OCI-LY7 (cell line): ENCODE measurements around the gene NAALADL2. TPM values are rescaled to one million over a fixed set of nuclear protein-coding genes. Genes with fewer than 3 reads are reported as not detected.

Experiments used
- BruUV-seq: library from RNA; stranded (reverse); fragments of 400-500 nt; replicated peaks from 2 replicates; lab custom pipeline; 2021; lab: Mats Ljungman, UMichigan
- CTCF ChIA-PET: fragments of 300-600 bp; sonication (Branson Sonifier 250); formaldehyde crosslinking; loops from one replicate; lab custom pipeline; 2022; ENCODE audit warnings: antibody characterized with exemption; ENCODE audit not compliant: unreplicated experiment; lab: Charles Lee
- POLR2A ChIA-PET: fragments of 300-600 bp; sonication (Branson Sonifier 250); formaldehyde crosslinking; loops from one replicate; lab custom pipeline; 2022; ENCODE audit warnings: antibody characterized with exemption; lab: Charles Lee
- DNase-seq: peaks from one replicate; pipeline ENCODE4 v3.0.0-alpha.2; 2015; ENCODE audit warnings: low spot score
- H2AFZ ChIP-seq: fragments of 200-600 bp; sonication (generic), shearing (Covaris generic); 2 replicates; pipeline ENCODE4 v1.6.1; 2014; ENCODE audit warnings: mild to moderate bottlenecking, antibody characterized with exemption, low read length, moderate library complexity
- H3K27ac ChIP-seq: fragments of 200-600 bp; sonication (generic); 2 replicates; pipeline ENCODE4 v1.5.1; 2014; ENCODE audit warnings: mixed run types, low read depth, mild to moderate bottlenecking, moderate library complexity, low read length, inconsistent platforms; ENCODE audit not compliant: poor library complexity, severe bottlenecking
- H3K36me3 ChIP-seq: fragments of 200-600 bp; sonication (generic); 2 replicates; pipeline ENCODE4 v1.6.1; 2014; ENCODE audit warnings: mild to moderate bottlenecking, antibody characterized with exemption, low read length, moderate library complexity, mixed read lengths; ENCODE audit not compliant: insufficient read depth
- H3K4me1 ChIP-seq: fragments of 200-600 bp; sonication (generic); 2 replicates; pipeline ENCODE4 v1.5.1; 2014; ENCODE audit warnings: mild to moderate bottlenecking, low read length; ENCODE audit not compliant: insufficient read depth, poor library complexity, severe bottlenecking
- H3K4me2 ChIP-seq: fragments of 200-600 bp; sonication (generic); 2 replicates; pipeline ENCODE4 v1.6.1; 2014; ENCODE audit warnings: mild to moderate bottlenecking, low read length
- H3K4me3 ChIP-seq: fragments of 200-600 bp; sonication (generic); 2 replicates; pipeline ENCODE4 v1.5.1; 2014; ENCODE audit warnings: mild to moderate bottlenecking, low read depth, low read length; ENCODE audit not compliant: poor library complexity, severe bottlenecking
- H3K79me2 ChIP-seq: fragments of 200-600 bp; sonication (generic); 2 replicates; pipeline ENCODE4 v1.6.1; 2016; ENCODE audit warnings: low read depth, mild to moderate bottlenecking, low read length, moderate library complexity, mixed read lengths; ENCODE audit not compliant: insufficient read depth
- H3K9me2 ChIP-seq: fragments of 200-600 bp; sonication (generic); 2 replicates; pipeline ENCODE4 v1.6.1; 2016; ENCODE audit warnings: mild to moderate bottlenecking, low read length, mixed read lengths; ENCODE audit not compliant: insufficient read depth
- H3K9me3 ChIP-seq: fragments of 200-600 bp; sonication (generic); 2 replicates; pipeline ENCODE4 v1.6.1; 2014; ENCODE audit warnings: mild to moderate bottlenecking, mixed run types, low read length, mixed read lengths
- H4K20me1 ChIP-seq: fragments of 200-600 bp; sonication (generic); 2 replicates; pipeline ENCODE4 v1.6.1; 2014; ENCODE audit warnings: mild to moderate bottlenecking, antibody characterized with exemption, low read length, moderate library complexity, mixed read lengths; ENCODE audit not compliant: insufficient read depth
- CTCF ChIP-seq: fragments of 200-600 bp; sonication (generic); conservative IDR thresholded peaks from 2 replicates; pipeline ENCODE4 v1.5.1; 2014; ENCODE audit warnings: mild to moderate bottlenecking, antibody characterized with exemption, low read length, moderate library complexity, mixed read lengths
- EZH2phosphoT487 ChIP-seq: fragments of 200-600 bp; sonication (generic); IDR thresholded peaks from 2 replicates; pipeline ENCODE4 v1.6.1; 2018; ENCODE audit warnings: low read depth, borderline replicate concordance, mild to moderate bottlenecking, mixed run types, antibody characterized with exemption, low read length, moderate library complexity, mixed read lengths
- intact Hi-C: fragments of 100-400 bp; cut with micrococcal nuclease; formaldehyde crosslinking; loops from one replicate; pipeline ENCODE4 v1.10.0; 2022; ENCODE audit not compliant: unreplicated experiment
- total RNA-seq, 2 experiments: library from RNA; depleted of rRNA in 1 of 2; stranded (reverse); fragments of >200 nt in 1 of 2; shearing (Covaris generic) in 1 of 2; gene quantifications; 2 replicates each; pipeline ENCODE4 v1.2.3, GENCODE V29; 2014 to 2022

The NAALADL2 gene
- total RNA-seq, 2 experiments from 2014 or later = 0.25 to 0.70 TPM

GRCh38 chr3:174844746-174845145 is 14.4 kb upstream of the NAALADL2 start:
- intact Hi-C loops = no loop called here
- Histone ChIP-seq H3K9me2 (no peaks in the 10 kb centered on the region), H3K36me3 (no peaks in the 10 kb centered on the region), H3K4me1 (no peaks in the 10 kb centered on the region), H3K9me3 (no peaks in the 10 kb centered on the region), H3K4me3 (no peak overlapping the region), H4K20me1 (no peaks in the 10 kb centered on the region), H2AFZ (no peak overlapping the region), H3K27ac (no peak overlapping the region), H3K4me2 (no peak overlapping the region), H3K79me2 (no peaks in the 10 kb centered on the region)
- ChIA-PET CTCF (no interaction called here), POLR2A (no interaction called here)
- no TSS peak for BruUV-seq
- TF ChIP-seq EZH2phosphoT487 (no peak), CTCF (no peak)
- no peak for DNase-seq

- no peak overlapping the region for H2AFZ ChIP-seq
- intact Hi-C loops = no loop called here
- DNase-seq = no peak
- POLR2A ChIA-PET = no interaction called here
- H3K4me2 ChIP-seq = no peak overlapping the region
- CTCF ChIA-PET = no interaction called here
- H3K27ac ChIP-seq = no peak overlapping the region
- H3K4me3 ChIP-seq = no peak overlapping the region
- H3K36me3 ChIP-seq = no peaks in the 10 kb centered on the region
- no TSS peak for BruUV-seq
- H4K20me1 ChIP-seq = no peaks in the 10 kb centered on the region
- no peaks in the 10 kb centered on the region for H3K79me2 ChIP-seq
- H3K9me3 ChIP-seq = no peaks in the 10 kb centered on the region
- TF ChIP-seq EZH2phosphoT487 (no peak), CTCF (no peak)
- H3K9me2 ChIP-seq = no peaks in the 10 kb centered on the region
- H3K4me1 ChIP-seq = no peaks in the 10 kb centered on the region
Observed at GRCh38 chr3:174846055-174846454, 13.1 kb upstream of the NAALADL2 start.

GRCh38 chr3:174854987-174855386 is 4.1 kb upstream of the NAALADL2 start:
- H3K79me2 ChIP-seq = no peaks in the 10 kb centered on the region
- CTCF ChIA-PET = no interaction called here
- no peaks in the 10 kb centered on the region for H3K9me3 ChIP-seq
- H3K27ac ChIP-seq = no peak overlapping the region
- POLR2A ChIA-PET = no interaction called here
- H3K4me1 ChIP-seq = no peaks in the 10 kb centered on the region
- no peaks in the 10 kb centered on the region for H3K9me2 ChIP-seq
- no peak overlapping the region for H2AFZ ChIP-seq
- H3K36me3 ChIP-seq = no peaks in the 10 kb centered on the region
- intact Hi-C loops = no loop called here
- no peaks in the 10 kb centered on the region for H4K20me1 ChIP-seq
- no peak for DNase-seq
- no TSS peak for BruUV-seq
- TF ChIP-seq EZH2phosphoT487 = no peak
- TF ChIP-seq CTCF = no peak
- no peak overlapping the region for H3K4me3 ChIP-seq
- no peak overlapping the region for H3K4me2 ChIP-seq
